DMS53 treated with DMSO at 0.1 percent for 48 hours (cell line): ENCODE results near the gene CNST.
"Not testable (repeated sequence)": the region's sequence is repeated elsewhere in the genome, so short reads cannot be mapped to it uniquely, and the experiment has no call there.

Experiments
- DNase-seq: peaks from one replicate; lab custom pipeline; 2025; ENCODE audit not compliant: unreplicated experiment; lab: John Stamatoyannopoulos, UW

CNST gene

GRCh38 chr1:246674049-246674448, 107.8 kb downstream of the CNST start:
- no peak for DNase-seq

- DNase-seq: no peak
Observed at GRCh38 chr1:246677842-246678241, 111.6 kb downstream of the CNST start.

- no peak for DNase-seq
Observed at GRCh38 chr1:246678816-246679793, 112.8 kb downstream of the CNST start.

- no peak for DNase-seq
Observed at GRCh38 chr1:246679794-246680177, 113.5 kb downstream of the CNST start.

GRCh38 chr1:246680190-246680589, 113.9 kb downstream of the CNST start:
- no peak for DNase-seq

- no peak for DNase-seq
Observed at GRCh38 chr1:246680696-246681130, 114.5 kb downstream of the CNST start.

GRCh38 chr1:246681900-246682895, 115.9 kb downstream of the CNST start:
- no peak for DNase-seq

- no peak for DNase-seq
Observed at GRCh38 chr1:246683521-246683920, 117.3 kb downstream of the CNST start.

- DNase-seq: no peak
Observed at GRCh38 chr1:246687002-246687401, 120.7 kb downstream of the CNST start.

DNA sequence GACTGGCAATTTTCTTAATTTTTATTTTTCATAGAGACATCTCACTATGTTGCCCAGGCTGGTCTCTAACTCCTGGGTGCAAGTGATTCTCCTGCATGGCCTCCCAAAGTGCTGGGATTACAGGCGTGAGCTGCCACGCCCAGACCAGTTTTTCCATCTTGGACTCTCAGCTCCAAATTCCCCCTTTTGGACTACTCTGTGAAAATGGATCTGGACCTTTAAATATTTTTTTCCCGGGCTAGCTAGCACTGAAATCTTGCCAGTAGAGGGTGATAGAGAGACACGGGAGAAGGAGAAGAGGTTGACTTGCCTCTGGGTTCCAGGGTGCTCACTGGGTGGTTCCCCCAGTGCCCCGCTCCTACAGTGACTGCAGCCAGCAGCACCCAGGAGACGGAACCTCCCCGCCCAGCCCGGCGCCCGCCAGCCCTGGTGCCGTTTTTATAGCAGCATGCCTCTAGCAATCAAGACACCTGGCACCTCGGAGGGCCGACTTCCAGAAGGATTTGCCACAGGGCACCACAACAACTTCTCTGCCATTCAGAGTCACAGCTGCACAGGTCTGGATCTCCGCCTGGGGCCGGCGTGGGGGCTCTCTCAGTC, 123.3 kb downstream of the CNST start:
- peak; percentile 59 for DNase-seq

DNA sequence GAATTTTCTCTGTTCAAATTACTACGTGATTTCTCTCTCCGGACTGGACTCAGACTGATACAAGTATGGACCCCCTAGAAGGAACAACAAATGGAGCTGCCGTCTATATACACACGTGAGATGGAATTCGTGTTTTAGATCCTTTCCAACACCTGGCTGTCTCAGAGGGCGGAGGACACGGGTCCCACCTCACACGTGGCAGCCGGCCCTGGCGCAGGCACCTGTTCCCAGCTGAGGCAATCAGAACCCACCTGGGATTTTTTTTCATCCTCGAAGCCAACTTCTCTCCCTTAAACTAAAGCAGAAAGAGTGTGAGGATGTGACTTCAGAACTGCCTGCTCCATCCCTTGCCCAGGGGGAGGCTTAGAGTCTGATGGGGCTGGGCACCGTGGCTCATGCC, 123.8 kb downstream of the CNST start:
- no peak for DNase-seq

- no peak for DNase-seq
Observed at GRCh38 chr1:246691622-246692495, 125.6 kb downstream of the CNST start.

- DNase-seq: not testable (repeated sequence)
Observed at GRCh38 chr1:246694213-246694895, 128.1 kb downstream of the CNST start.

GRCh38 chr1:246695136-246695535, 128.9 kb downstream of the CNST start:
- no peak for DNase-seq

DNA sequence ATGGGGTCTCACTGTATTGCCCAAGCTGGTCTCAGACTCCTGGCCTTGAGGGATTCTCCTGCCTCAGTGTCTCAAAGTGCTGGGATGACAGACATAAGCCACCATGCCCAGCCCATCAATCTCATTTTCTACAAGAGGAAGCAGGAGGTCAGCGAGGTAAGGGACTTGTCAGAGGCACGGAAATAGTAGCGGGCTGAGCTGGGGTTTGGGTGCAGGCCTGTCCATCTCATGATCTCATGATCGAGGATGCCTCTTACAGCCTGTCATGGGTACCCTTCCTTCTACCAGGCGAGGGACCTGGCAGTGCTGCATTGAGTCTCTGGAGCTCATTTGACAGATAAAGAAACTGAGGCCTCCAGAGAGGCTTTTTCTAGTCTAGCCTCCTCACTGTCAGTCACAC, 129.4 kb downstream of the CNST start:
- no peak for DNase-seq

GRCh38 chr1:246698466-246699094, 132.3 kb downstream of the CNST start:
- no peak for DNase-seq

DNA sequence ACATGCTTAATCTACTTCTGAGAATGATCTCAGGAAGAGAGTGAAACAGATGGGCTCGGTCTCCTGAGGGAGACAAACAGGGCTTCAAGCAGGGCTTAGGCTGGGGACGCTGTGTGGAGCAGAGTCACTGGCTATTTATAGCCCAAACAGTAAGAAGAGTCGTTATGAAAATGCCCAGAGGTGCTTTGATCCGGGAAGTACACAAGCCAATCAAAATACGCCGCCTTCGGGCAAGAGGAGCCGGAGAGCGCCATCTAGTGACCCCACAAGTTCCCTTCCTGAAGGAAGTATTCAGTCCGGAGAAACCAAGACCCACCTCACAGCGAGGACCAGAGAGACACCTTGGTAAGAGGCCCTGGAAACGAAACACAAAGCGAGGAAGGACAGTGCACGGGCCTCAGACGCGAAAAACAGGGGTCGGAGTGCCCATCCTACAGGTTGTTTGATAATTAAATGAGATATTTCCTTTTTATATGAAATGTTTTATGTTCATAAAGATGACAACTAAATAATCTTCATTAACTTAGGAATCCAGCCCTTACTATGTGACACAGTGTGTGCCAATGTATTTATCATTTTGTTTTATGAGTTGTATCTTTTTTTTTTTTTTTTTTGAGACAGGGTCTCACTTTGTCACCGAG, 133.0 kb downstream of the CNST start:
- DNase-seq: peak; percentile 92

DNA sequence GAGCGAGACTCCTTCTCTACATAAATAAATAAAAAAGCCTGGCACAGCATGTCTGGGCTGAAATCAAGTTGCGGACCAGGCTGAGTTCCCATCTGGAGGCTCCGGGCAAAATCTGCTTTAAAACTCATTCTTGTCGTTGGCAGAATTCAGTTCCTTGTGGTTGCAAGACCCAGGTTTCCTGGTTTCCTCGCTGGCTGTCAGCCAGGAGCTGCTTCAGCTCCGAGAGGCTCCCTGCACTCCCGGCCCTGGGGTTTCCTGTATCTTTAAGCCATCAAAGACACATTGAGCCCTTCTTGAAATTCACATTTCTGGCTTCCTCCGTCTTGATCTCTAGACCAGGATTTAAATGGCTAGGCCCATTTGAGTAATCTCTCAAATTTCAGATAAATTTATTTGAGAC, 137.3 kb downstream of the CNST start:
- no peak for DNase-seq

GRCh38 chr1:246705368-246705767, 139.1 kb downstream of the CNST start:
- DNase-seq: no peak
